Stimulated activated CD8-positive, alpha-beta memory T cell treated with anti-CD3 and anti-CD28 coated beads, Interleukin-12 subunit alpha, Interleukin-12 subunit beta, amount 100 ng/mL, for 1 hour (primary cell): ENCODE results near the gene CSK.

ENCODE experiments used
- DNase-seq: peaks from one replicate; pipeline ENCODE4 v3.0.0-alpha.2; 2020; ENCODE audit warnings: low read depth

CSK gene

DNA sequence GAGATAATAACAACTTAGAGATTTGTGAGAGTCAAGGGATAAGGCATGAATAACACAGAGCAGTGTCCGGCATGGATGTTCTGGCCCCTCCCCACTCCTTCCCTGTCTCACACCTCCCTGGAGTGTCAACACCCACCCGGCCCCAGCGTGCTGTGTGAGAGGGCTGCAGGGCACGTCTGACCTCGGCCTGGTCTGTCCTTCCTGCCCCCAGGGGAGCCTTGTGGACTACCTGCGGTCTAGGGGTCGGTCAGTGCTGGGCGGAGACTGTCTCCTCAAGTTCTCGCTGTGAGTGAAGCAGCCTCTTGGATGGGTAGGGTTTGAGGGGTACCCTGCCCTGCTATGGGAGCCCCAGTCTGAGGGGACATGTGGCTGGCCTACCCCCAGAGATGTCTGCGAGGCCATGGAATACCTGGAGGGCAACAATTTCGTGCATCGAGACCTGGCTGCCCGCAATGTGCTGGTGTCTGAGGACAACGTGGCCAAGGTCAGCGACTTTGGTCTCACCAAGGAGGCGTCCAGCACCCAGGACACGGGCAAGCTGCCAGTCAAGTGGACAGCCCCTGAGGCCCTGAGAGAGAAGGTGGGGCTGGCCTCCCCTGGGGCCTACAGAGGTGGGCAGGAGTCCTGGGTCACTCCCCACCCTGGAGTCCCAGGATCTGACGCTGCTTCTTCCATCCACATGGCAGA is 19.6 kb downstream of the CSK start:
- DNase-seq: no peak

DNA sequence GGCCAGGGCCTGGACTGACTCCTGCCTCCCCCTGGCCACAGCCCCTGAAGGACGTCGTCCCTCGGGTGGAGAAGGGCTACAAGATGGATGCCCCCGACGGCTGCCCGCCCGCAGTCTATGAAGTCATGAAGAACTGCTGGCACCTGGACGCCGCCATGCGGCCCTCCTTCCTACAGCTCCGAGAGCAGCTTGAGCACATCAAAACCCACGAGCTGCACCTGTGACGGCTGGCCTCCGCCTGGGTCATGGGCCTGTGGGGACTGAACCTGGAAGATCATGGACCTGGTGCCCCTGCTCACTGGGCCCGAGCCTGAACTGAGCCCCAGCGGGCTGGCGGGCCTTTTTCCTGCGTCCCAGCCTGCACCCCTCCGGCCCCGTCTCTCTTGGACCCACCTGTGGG is 20.4 kb downstream of the CSK start:
- DNase-seq: no peak

- DNase-seq: no peak
These were observed 21.1 kb downstream of the CSK start for GRCh38 chr15:74802862-74803447.

GRCh38 chr15:74804935-74805334 is 23.1 kb downstream of the CSK start:
- DNase-seq: no peak

DNA sequence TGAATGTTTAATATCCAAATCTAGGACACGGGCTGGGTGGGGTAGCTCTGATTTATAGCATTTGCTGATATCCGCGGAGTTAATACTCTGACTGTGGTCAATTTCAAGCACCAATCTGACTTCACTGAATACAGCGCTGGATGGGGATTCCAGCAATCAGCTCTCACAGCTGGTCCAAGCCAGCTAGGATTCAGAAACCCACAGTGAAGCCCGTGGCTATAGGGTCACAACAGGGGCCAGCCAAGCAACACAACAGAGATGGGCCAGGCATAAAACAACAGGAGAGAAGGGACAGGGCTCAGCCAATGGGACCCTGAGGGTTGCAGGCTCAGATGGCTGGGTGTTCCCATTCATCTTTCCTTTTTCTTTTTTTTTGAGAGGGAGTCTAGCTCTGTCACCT is 25.4 kb downstream of the CSK start:
- DNase-seq: no peak

DNA sequence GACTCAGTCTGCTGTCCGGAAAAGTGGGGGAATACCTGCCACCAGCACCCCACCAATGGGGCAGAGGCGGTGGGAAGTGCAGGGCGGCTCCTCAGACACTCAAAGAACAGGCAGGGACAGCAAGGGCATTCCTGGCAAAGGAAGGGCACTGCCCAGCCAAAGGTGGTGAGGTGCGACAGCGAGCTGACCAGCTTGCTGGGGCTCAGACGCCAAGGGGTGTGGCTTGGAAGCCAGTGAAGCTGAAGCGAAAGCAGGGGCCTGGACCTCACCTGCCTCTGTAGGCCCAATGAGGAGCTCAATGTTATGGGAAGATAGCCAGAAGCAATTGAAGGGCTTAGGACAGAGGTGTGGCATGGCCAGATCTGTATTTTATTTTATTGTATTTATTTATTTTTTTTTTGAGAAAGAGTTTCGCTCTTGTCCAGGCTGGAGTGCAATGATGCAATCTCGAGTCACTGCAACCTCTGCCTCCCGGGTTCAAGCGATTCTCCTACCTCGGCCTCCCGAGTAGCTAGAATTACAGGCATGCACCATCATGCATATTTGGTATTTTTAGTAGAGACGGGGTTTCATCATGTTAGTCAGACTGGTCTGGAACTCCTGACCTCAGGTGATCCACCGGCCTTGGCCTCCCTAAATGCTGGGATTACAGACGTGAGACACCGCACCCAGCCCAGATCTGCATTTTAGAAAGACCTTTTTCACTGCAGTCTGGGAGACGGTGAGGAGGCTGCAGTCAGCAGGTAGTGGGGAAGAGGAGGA is 26.4 kb downstream of the CSK start:
- no peak for DNase-seq

DNA sequence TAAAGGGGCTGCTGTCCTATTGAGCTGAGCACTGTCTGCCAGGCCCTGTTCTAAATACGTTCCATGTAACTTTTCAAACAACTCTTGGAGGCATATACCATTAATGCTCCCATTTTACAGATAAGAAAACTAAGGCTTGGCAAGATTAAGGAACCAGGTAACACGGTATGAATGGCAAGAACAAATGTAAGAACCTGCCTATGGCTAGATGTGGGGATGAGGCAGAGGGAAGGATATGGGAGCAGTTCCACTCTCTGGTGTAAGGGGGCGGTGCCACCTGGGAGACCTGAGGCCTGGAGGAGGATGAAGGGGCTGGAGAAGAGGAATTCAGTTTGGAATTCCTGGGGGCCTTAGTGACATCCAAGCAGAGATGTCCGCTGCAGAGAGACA is 27.0 kb downstream of the CSK start:
- DNase-seq: no peak

DNA sequence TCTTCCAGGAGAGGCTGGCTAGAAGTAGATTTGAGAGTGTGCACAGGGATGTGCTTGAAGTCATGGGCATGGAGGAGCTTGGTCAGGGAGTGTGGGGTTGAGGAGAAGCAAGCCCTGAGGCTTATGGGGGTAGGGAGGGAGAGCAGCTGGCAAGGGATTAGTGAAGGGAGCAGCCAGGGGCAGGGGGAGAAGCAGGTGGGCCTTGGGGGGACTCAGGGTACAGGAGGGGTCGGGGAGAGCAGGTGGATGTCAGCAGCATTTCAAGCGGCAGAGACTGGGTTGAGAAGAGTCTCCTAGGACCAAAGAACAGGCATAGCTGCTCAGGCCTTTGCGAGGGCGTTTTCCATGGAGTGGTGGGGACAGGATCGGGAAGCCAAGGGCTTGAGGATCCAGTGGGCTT is 27.4 kb downstream of the CSK start:
- DNase-seq: no peak

GRCh38 chr15:74809956-74810355 is 28.1 kb downstream of the CSK start:
- no peak for DNase-seq

DNA sequence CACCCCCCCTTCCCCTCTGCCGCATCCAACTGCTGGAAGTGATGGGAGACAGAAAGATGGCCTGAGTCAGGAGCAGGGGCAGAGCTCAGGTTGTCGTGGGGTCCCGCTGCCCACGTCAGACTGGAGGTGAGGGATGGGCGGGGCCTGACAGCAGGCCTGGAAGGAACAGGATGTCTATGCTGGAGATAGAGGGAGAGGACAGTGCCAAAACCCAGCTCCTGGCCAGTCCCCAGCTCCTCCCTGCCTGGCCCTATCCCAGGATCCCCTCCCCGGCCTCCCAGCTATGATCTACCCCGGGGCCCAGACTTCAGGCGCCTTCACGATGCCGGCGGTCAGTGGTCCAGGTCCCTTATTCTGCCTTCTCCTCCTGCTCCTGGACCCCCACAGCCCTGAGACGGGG is 30.7 kb downstream of the CSK start, which contains the start of gene LMAN1L:
Gene LMAN1L (plus strand): TSS at position 303 of the 400 bp plus-strand sequence. CDS start 20 bp downstream, at position 323.
- no peak for DNase-seq

- no peak for DNase-seq
These were observed 33.4 kb downstream of the CSK start for GRCh38 chr15:74815121-74815934.

DNA sequence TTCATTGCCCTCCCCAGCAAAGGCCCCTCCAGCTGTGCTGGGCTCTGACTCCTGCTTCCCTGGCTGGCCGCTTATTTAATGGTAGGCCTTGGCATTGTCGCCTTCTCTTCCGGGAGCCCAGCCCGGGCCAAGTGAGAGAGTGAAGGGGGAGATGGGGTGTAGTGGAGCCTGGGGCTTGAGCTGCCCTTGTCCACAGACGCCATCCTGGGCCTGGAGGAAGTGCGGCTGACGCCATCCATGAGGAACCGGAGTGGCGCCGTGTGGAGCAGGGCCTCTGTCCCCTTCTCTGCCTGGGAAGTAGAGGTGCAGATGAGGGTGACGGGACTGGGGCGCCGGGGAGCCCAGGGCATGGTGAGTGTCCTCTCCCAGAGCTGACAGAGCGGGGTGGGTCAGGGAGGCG is 34.1 kb downstream of the CSK start:
- no peak for DNase-seq

- DNase-seq: no peak
These were observed 34.9 kb downstream of the CSK start for GRCh38 chr15:74816624-74817369.

DNA sequence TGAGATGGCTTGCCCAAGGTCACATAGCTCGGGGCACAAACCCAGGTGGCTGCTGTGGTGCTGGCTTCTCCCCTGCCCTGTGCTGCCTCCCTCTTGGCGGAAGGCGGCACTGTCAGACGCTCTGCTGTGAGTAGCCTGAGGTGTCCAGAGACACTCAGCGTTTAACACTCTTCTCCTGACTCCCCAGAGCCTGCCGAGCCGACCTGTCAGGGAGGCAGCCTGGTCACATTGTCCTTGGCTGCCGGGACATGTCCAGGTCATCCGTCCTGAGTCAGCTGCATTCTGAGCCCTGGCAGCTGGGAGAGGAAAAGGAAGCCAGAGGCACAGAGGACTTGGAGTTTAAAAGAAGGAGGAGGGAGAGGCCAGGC is 35.5 kb downstream of the CSK start:
- DNase-seq: no peak

DNA sequence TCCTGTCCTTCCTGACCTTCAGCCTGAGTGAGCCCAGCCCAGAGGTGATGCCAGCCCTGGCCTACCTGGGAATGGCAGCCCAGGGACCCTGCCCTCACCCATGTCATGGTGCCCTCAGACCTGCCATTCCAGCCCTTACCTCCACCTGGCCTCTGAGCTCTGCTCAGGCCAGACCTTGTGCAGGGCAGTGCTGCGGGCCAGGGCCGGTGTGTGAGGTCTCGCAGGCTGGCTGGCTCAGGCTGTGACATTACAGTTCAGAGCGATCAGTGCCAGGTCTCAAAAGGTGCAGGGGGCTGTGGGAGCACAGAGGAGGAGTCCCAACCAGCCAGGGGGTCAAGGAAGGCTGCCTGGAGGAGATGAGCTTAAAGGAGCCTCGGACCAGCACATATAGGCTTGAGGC is 38.2 kb downstream of the CSK start:
- DNase-seq: no peak

- no peak for DNase-seq
These were observed 39.4 kb downstream of the CSK start for GRCh38 chr15:74821091-74821789.

- DNase-seq: no peak
These were observed 39.9 kb downstream of the CSK start for GRCh38 chr15:74821790-74822158.

DNA sequence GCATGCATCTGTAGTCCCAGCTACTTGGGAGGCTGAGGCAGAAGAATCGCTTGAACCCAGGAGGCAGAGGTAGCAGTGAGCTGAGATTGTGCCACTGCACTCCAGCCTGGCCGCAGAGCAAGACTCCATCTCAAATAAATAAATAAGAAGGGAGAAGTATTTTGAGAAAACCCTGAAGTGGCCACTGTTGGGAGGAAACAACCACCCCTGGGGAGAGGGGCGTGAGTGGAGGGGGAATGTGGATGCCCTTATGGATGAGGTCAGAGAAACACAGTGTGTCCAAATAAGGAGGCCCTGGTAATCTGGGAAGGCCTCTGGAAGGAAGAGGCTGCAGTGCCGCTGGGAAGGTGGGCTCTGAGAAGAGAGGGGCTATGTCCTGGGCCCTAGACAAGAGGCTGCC is 40.4 kb downstream of the CSK start:
- DNase-seq: no peak

DNA sequence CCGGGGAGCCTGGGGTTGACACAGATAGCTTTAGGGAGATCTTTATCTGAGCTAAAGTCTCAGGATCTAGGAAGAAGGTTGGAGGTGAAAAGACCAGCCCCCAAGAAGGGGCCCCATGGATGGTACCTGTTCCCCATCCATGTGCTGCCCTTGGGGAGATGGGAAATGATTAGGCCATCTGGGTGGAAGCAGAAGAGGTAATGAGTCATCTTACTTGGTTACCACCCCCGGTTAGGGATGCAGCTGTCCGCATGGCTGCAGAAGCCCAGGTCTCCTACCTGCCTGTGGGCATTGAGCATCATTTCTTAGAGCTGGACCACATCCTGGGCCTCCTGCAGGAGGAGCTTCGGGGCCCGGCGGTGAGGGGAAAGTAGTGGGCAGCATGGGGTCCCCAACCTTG is 41.4 kb downstream of the CSK start:
- DNase-seq: no peak

DNA sequence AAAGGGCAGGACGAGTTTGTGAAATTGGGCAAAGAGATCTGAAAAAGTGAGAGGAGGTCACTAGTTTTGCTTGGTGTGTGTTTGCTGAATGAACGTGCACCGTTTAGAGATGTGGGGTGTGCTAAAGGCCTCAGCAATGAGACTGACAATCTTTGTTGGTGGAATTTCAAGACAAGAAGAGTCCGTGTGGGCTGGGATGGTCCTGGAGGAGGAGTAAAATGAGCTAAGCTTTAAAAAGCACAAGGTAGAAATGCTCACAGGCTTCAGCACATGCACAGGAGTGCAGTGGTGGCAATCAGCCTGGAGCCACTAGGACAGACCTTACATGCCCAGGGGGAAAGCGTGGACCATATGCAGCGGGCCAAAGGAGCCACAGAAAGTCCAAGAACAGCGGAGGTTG is 43.1 kb downstream of the CSK start:
- DNase-seq: no peak

DNA sequence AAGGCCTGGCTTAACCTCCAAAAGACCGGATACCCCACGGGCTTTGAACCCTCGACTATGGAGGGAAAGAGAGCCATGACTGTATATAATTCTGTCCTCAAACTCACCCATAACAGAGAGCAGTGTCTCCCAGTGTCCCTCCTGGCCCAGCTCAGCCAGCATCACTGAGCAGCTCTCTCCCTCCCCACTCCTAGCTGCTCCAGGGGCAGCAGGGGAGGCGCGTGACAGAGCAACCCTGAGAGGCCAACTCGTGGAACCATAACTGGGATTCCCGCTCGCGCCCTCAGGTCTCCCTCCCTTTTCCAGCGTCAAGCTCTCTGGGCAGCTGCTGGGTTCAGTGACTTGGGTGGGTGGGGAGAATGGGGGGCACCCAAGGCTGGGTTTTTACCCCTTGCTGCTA is 44.0 kb downstream of the CSK start:
- no peak for DNase-seq
